H1 (cell line): ENCODE results near the gene TWNK. TPM values are rescaled to one million over a fixed set of nuclear protein-coding genes. Genes with fewer than 3 reads are reported as not detected.

ENCODE experiments used
- CTCF ChIA-PET: fragments of 300-600 bp; sonication (Branson Sonifier 250); formaldehyde crosslinking; loops from one replicate; lab custom pipeline; 2021; ENCODE audit not compliant: partially characterized antibody; lab: Charles Lee
- POLR2A ChIA-PET: fragments of 300-600 bp; sonication (Branson Sonifier 250); formaldehyde crosslinking; loops from one replicate; lab custom pipeline; 2021; ENCODE audit warnings: inconsistent platforms; ENCODE audit not compliant: partially characterized antibody; lab: Charles Lee
- DNase-seq, 2 experiments: peaks; one replicate each; pipeline versions ENCODE4 v3.0.0 to v3.0.0-alpha.2; 2010 to 2022; ENCODE audit warnings: low spot score in 2 of 2, low read depth in 1 of 2, mixed read lengths in 1 of 2
- FAIRE-seq: peaks from 2 replicates; lab custom pipeline; 2011; peaks lifted over from hg19 to GRCh38; lab: Jason Lieb, UNC
- H2AFZ ChIP-seq: 2 replicates; pipeline ENCODE4 v1.8.1; 2012; ENCODE audit warnings: low read length, inconsistent platforms
- H2AK5ac ChIP-seq: 2 replicates; pipeline ENCODE4 v1.6.1; 2013; ENCODE audit warnings: low read depth, low read length
- H2BK120ac ChIP-seq: replicated peaks from 2 replicates; pipeline ENCODE3; 2013; ENCODE audit warnings: low read depth, low read length, inconsistent platforms
- H2BK12ac ChIP-seq: 2 replicates; pipeline ENCODE4 v1.6.1; 2013; ENCODE audit warnings: low read depth, low read length
- H2BK15ac ChIP-seq: 2 replicates; pipeline ENCODE4 v1.6.1; 2013; ENCODE audit warnings: low read length
- H2BK20ac ChIP-seq: 2 replicates; pipeline ENCODE4 v1.6.1; 2013; ENCODE audit warnings: low read length
- H2BK5ac ChIP-seq: 2 replicates; pipeline ENCODE4 v1.6.1; 2013; ENCODE audit warnings: low read depth, low read length
- H3K14ac ChIP-seq: 2 replicates; pipeline ENCODE4 v1.6.1; 2013; ENCODE audit warnings: inconsistent platforms; ENCODE audit not compliant: insufficient read length
- H3K18ac ChIP-seq: 2 replicates; pipeline ENCODE4 v1.6.1; 2013; ENCODE audit warnings: low read length; ENCODE audit errors: extremely low read depth
- H3K23ac ChIP-seq: 2 replicates; pipeline ENCODE4 v1.6.1; 2013; ENCODE audit warnings: inconsistent platforms; ENCODE audit not compliant: insufficient read length
- H3K23me2 ChIP-seq: 2 replicates; pipeline ENCODE4 v1.6.1; 2013; ENCODE audit warnings: low read depth, low read length
- H3K27ac ChIP-seq: 2 replicates; pipeline ENCODE4 v1.6.1; 2011; ENCODE audit warnings: low read depth, low read length, inconsistent platforms
- H3K27me3 ChIP-seq, 4 experiments: replicated peaks in 1 of 4; 1 replicate in 1 of 4; 2 replicates in 3 of 4; pipeline versions ENCODE4 v1.6.1 to v1.8.1; 2011 to 2013; ENCODE audit warnings: low read length in 3 of 4, mild to moderate bottlenecking in 3 of 4, inconsistent platforms in 2 of 4, mixed read lengths in 2 of 4, moderate library complexity in 1 of 4; ENCODE audit not compliant: control insufficient read depth in 3 of 4, insufficient read depth in 3 of 4; ENCODE audit errors: extremely low read depth in 1 of 4
- H3K36me3 ChIP-seq, 4 experiments: 2 replicates each; pipeline versions ENCODE4 v1.6.1 to v1.8.1; 2011 to 2013; ENCODE audit warnings: mild to moderate bottlenecking in 4 of 4, low read length in 3 of 4, moderate library complexity in 2 of 4, control low read depth in 1 of 4, inconsistent platforms in 1 of 4; ENCODE audit not compliant: insufficient read depth in 4 of 4, control insufficient read depth in 2 of 4
- H3K4ac ChIP-seq: replicated peaks from 2 replicates; pipeline ENCODE3; 2013; ENCODE audit warnings: low read length, low read depth, mixed read lengths, inconsistent platforms; ENCODE audit not compliant: insufficient read length
- H3K4me1 ChIP-seq, 4 experiments: replicated peaks in 1 of 4; 1 replicate in 1 of 4; 2 replicates in 3 of 4; pipeline versions ENCODE4 v1.6.1 to v1.8.1; 2011 to 2013; ENCODE audit warnings: low read length in 3 of 4, inconsistent platforms in 2 of 4, mixed read lengths in 1 of 4; ENCODE audit not compliant: insufficient read depth in 4 of 4, control insufficient read depth in 3 of 4
- H3K4me2 ChIP-seq, 2 experiments: 2 replicates each; pipeline versions ENCODE4 v1.6.1 to v1.8.1; 2011 to 2013; ENCODE audit warnings: low read depth in 2 of 2, low read length in 2 of 2, control low read depth in 1 of 2, inconsistent platforms in 1 of 2, mild to moderate bottlenecking in 1 of 2; ENCODE audit not compliant: insufficient read depth in 1 of 2
- H3K4me3 ChIP-seq, 4 experiments: fragments of 200-600, 300-600 bp in 1 of 4; sonication (generic), shearing (Covaris generic), sonication (Bioruptor Twin) in 1 of 4; 2 replicates each; pipeline versions ENCODE4 v1.5.1 to v1.8.1; 2011 to 2016; ENCODE audit warnings: low read length in 4 of 4, low read depth in 3 of 4, control low read depth in 2 of 4, inconsistent platforms in 2 of 4, mild to moderate bottlenecking in 2 of 4, mixed read lengths in 1 of 4, moderate library complexity in 1 of 4; ENCODE audit not compliant: insufficient read depth in 2 of 4; ENCODE audit errors: extremely low read depth in 1 of 4
- H3K56ac ChIP-seq: replicated peaks from 2 replicates; pipeline ENCODE3; 2013; ENCODE audit warnings: low read depth, mild to moderate bottlenecking, mixed read lengths, low read length, inconsistent platforms; ENCODE audit not compliant: insufficient read length
- H3K79me1 ChIP-seq: 2 replicates; pipeline ENCODE4 v1.6.1; 2013; ENCODE audit warnings: low read depth, low read length, control low read depth
- H3K79me2 ChIP-seq, 2 experiments: 2 replicates each; pipeline versions ENCODE4 v1.6.1 to v1.8.1; 2012 to 2013; ENCODE audit warnings: low read length in 2 of 2, mild to moderate bottlenecking in 2 of 2, inconsistent platforms in 1 of 2; ENCODE audit not compliant: insufficient read depth in 2 of 2, control insufficient read depth in 1 of 2
- H3K9ac ChIP-seq, 4 experiments: replicated peaks in 1 of 4; 1 replicate in 1 of 4; 2 replicates in 3 of 4; pipeline versions ENCODE4 v1.6.1 to v1.8.1; 2011 to 2013; ENCODE audit warnings: low read depth in 3 of 4, low read length in 3 of 4, control low read depth in 2 of 4, mild to moderate bottlenecking in 2 of 4, moderate library complexity in 2 of 4, inconsistent platforms in 1 of 4; ENCODE audit errors: extremely low read depth in 1 of 4
- H3K9me3 ChIP-seq, 2 experiments: 2 replicates each; pipeline versions ENCODE4 v1.6.1 to v1.8.1; 2012 to 2013; ENCODE audit warnings: mild to moderate bottlenecking in 2 of 2, moderate library complexity in 2 of 2, control low read depth in 1 of 2, inconsistent platforms in 1 of 2, low read depth in 1 of 2, low read length in 1 of 2, mixed read lengths in 1 of 2; ENCODE audit not compliant: insufficient read depth in 2 of 2
- H4K20me1 ChIP-seq, 2 experiments: replicated peaks in 1 of 2; 2 replicates each; pipeline versions ENCODE3 to v1.8.1; 2011 to 2013; ENCODE audit warnings: inconsistent platforms in 2 of 2, low read length in 2 of 2, mild to moderate bottlenecking in 1 of 2; ENCODE audit not compliant: insufficient read depth in 2 of 2, control insufficient read depth in 1 of 2
- H4K5ac ChIP-seq: 2 replicates; pipeline ENCODE4 v1.6.1; 2013; ENCODE audit warnings: low read length, low read depth, mixed read lengths, inconsistent platforms; ENCODE audit not compliant: insufficient read length
- H4K8ac ChIP-seq: 2 replicates; pipeline ENCODE4 v1.8.0; 2013; ENCODE audit warnings: mild to moderate bottlenecking, moderate library complexity, low read length, inconsistent platforms; ENCODE audit not compliant: insufficient read depth; ENCODE audit errors: extremely low read depth
- H4K91ac ChIP-seq: replicated peaks from 2 replicates; pipeline ENCODE3; 2013; ENCODE audit warnings: low read length, mixed read lengths, inconsistent platforms; ENCODE audit not compliant: insufficient read length
- ASH2L ChIP-seq: fragments of 200-600, 300-600 bp; sonication (generic); IDR thresholded peaks from one replicate; pipeline ENCODE4 v1.7.1; 2017; ENCODE audit warnings: low read length
- BACH1 ChIP-seq: IDR thresholded peaks from 2 replicates; pipeline ENCODE4 v1.6.1; 2012; ENCODE audit warnings: low read length, improper control_type of control experiment
- CEBPB ChIP-seq: IDR thresholded peaks from 2 replicates; pipeline ENCODE4 v1.6.1; 2012; ENCODE audit warnings: low read depth, low read length
- EP300 ChIP-seq, 2 experiments: IDR thresholded peaks; 1 replicate in 1 of 2; 2 replicates in 1 of 2; pipeline ENCODE4 v1.6.1; 2011 to 2012; ENCODE audit warnings: low read depth in 2 of 2, low read length in 2 of 2, mild to moderate bottlenecking in 2 of 2, borderline replicate concordance in 1 of 2, inconsistent platforms in 1 of 2, moderate library complexity in 1 of 2
- EZH2 ChIP-seq: fragments of 200-600 bp; sonication (generic); IDR thresholded peaks from 2 replicates; pipeline ENCODE4 v1.7.1; 2012; ENCODE audit warnings: low read depth, mild to moderate bottlenecking, moderate library complexity, low read length, inconsistent platforms; ENCODE audit not compliant: severe bottlenecking
- MAFK ChIP-seq: IDR thresholded peaks from 2 replicates; pipeline ENCODE4 v1.6.1; 2012; ENCODE audit warnings: low read depth, mild to moderate bottlenecking, improper control_type of control experiment, low read length
- MAX ChIP-seq: IDR thresholded peaks from 2 replicates; pipeline ENCODE4 v1.6.1; 2012; ENCODE audit warnings: inconsistent platforms
- PHF8 ChIP-seq: fragments of 200-600 bp; sonication (generic); conservative IDR thresholded peaks from 2 replicates; pipeline ENCODE4 v1.7.1; 2012; ENCODE audit warnings: low read depth, mild to moderate bottlenecking, inconsistent platforms, low read length, moderate library complexity
- POU5F1 ChIP-seq: IDR thresholded peaks from 2 replicates; pipeline ENCODE4 v1.6.1; 2011; ENCODE audit warnings: low read depth, mild to moderate bottlenecking, low read length, moderate library complexity
- RFX5 ChIP-seq: IDR thresholded peaks from 2 replicates; pipeline ENCODE4 v1.6.1; 2011; ENCODE audit warnings: low read depth, low read length, improper control_type of control experiment, borderline replicate concordance
- RXRA ChIP-seq: IDR thresholded peaks from 2 replicates; pipeline ENCODE4 v1.6.1; 2011; ENCODE audit warnings: low read depth, mild to moderate bottlenecking, low read length, moderate library complexity; ENCODE audit not compliant: insufficient read depth
- SUZ12 ChIP-seq: fragments of 200-600 bp; sonication (generic); IDR thresholded peaks from 2 replicates; pipeline ENCODE4 v1.6.1; 2012; ENCODE audit warnings: mild to moderate bottlenecking, inconsistent platforms, low read length, moderate library complexity, mixed read lengths
- TEAD4 ChIP-seq: IDR thresholded peaks from 2 replicates; pipeline ENCODE4 v1.6.1; 2012; ENCODE audit warnings: low read depth, low read length, inconsistent platforms, mixed read lengths
- ZNF274 ChIP-seq: IDR thresholded peaks from 2 replicates; pipeline ENCODE4 v1.7.0; 2012; ENCODE audit warnings: low read length, borderline replicate concordance; ENCODE audit errors: extremely low read depth
- WGBS, 2 experiments: shearing (Covaris generic) in 1 of 2; methylation state at CpG; one replicate each; pipeline versions ENCODE4 v1.1.6 to v1.1.7; 2013 to 2015; ENCODE audit warnings: low lambda C conversion rate in 2 of 2, mixed read lengths in 2 of 2, inconsistent platforms in 1 of 2, low coverage in 1 of 2, missing lambda C conversion rate in 1 of 2; ENCODE audit not compliant: insufficient replicate concordance in 2 of 2, insufficient coverage in 1 of 2, insufficient read length in 1 of 2; ENCODE audit errors: extremely low coverage in 1 of 2, missing lambda C conversion rate in 1 of 2; 5-methylcytosine and 5-hydroxymethylcytosine counted together
- polyA plus RNA-seq, 7 experiments: library from polyadenylated mRNA; depleted of rRNA in 3 of 7; stranded (reverse) in 5 of 7; unstranded in 2 of 7; fragments of >200 nt in 5 of 7; fragments of 200-250 nt in 2 of 7; gene quantifications; 1 replicate in 5 of 7; 2 replicates in 1 of 7; 4 replicates in 1 of 7; pipeline versions ENCODE4 v1.2.1 to v1.2.3, GENCODE V29; 2011 to 2013; ENCODE audit warnings: missing spikeins in 2 of 7, mixed read lengths in 2 of 7
- total RNA-seq: library from RNA; stranded (reverse); fragmentation: NEBNext Ultra II Directional; extraction: Animal tissue kit (Norgen Biotek cat#: 25700); gene quantifications from 2 replicates; pipeline ENCODE4 v1.2.1, GENCODE V29; 2021

TWNK gene
- total and polyA plus RNA-seq, 2 of the 8 experiments (the other 6 are each of a cell fraction or from before 2014, with no cell fraction given), result 15.4 to 32.5 TPM

GRCh38 chr10:100965820-100966219 lies 21.5 kb upstream of the TWNK start:
- H4K91ac ChIP-seq, result no peak overlapping the region
- no peak for FAIRE-seq
- TF ChIP-seq CEBPB (no peak), EP300 (IDR thresholded peaks at IDR 0.05; ENCODE audit: borderline replicate concordance in 1 of 2, low read depth in 2 of 2, low read length in 2 of 2) (no peak), ZNF274 (no peak), POU5F1 (no peak), ASH2L (no peak), EZH2 (no peak), SUZ12 (no peak), PHF8 (no peak), BACH1 (no peak), MAX (no peak), MAFK (no peak), RXRA (no peak), TEAD4 (no peak), RFX5 (no peak)

More at GRCh38 chr10:100965820-100966219, 21.5 kb upstream of the TWNK start:
- Histone ChIP-seq H3K4ac (no peak overlapping the region), H2BK5ac (no peak overlapping the region), H4K20me1 (peaks cover 0 to 3% of the 10 kb centered on the region in 2 experiments), H2BK15ac (no peak overlapping the region), H3K79me1 (no peaks in the 10 kb centered on the region), H3K23me2 (peaks cover 9% of the 10 kb centered on the region), H3K36me3 (peaks cover 0 to 11% (median 2%) of the 10 kb centered on the region in 4 experiments; a peak in 1 of 8 replicates), H3K4me2 (no peak overlapping the region), H2AK5ac (no peak overlapping the region), H3K79me2 (no peaks in the 10 kb centered on the region), H3K4me1 (peaks cover 0 to 12% (median 6%) of the 10 kb centered on the region in 4 experiments; a peak in 5 of 7 replicates), H2BK20ac (no peak overlapping the region), H3K18ac (no peak overlapping the region), H2BK120ac (no peak overlapping the region), H2BK12ac (no peak overlapping the region), H3K23ac (no peak overlapping the region), H3K56ac (no peak overlapping the region), H2AFZ (no peak overlapping the region), H3K9ac (no peak overlapping the region), H3K14ac (no peak overlapping the region), H3K4me3 (no peak overlapping the region), H4K5ac (no peak overlapping the region), H3K9me3 (no peaks in the 10 kb centered on the region), H3K27ac (no peak overlapping the region), H3K27me3 (peaks cover 0 to 3% (median 1%) of the 10 kb centered on the region in 4 experiments; a peak in 1 of 7 replicates), H4K8ac (no peak overlapping the region)
- ChIA-PET CTCF (interaction anchor here (1.1 to 5.4 kb wide), 8 partner anchors 8 to 340 kb away, joined by 3 to 32 read pairs (median 4); no protein-coding TSS in a partner anchor), POLR2A (interaction anchor here (0.7 to 6.0 kb wide), 6 partner anchors 11 to 425 kb away, joined by 3 to 38 read pairs (median 4); no protein-coding TSS in a partner anchor)
- DNase-seq, result no peak
- 75% methylated on average over 5 of the region's 5 CpGs; no CpG with 5 or more reads in 1 of the 2 experiments for WGBS, 2 experiments
